ENCODE data around the gene LCOR.

Gene LCOR

GRCh38 chr10:96896884-96897589 is 64.9 kb downstream of the LCOR start:
- Histone ChIP-seq H2AK5ac (ENCODE audit: low read length, severe bottlenecking) (no peak overlapping the region), H3K9ac (ENCODE audit: low read length) (no peak overlapping the region), H3K9me3 (ENCODE audit: control insufficient read depth, low read length) (peaks cover 7% of the 10 kb centered on the region), H3K27ac (ENCODE audit: low read length, poor library complexity, severe bottlenecking) (no peak overlapping the region), H3K4me1 (ENCODE audit: control insufficient read depth, insufficient read depth, low read depth, low read length) (peaks cover 1% of the 10 kb centered on the region), H3K79me1 (replicated peaks; ENCODE audit: low read length, poor library complexity, severe bottlenecking) (peaks cover 14% of the 10 kb centered on the region), H3K14ac (ENCODE audit: low read length in 2 of 2) (no peak overlapping the region), H2AFZ (ENCODE audit: low read depth, low read length) (no peak overlapping the region), H3K36me3 (ENCODE audit: control insufficient read depth in 1 of 2, insufficient read depth in 2 of 2, low read depth in 1 of 2, low read length in 2 of 2) (peaks cover 2 to 4% of the 10 kb centered on the region in 2 experiments), H2BK5ac (ENCODE audit: low read depth, low read length, poor library complexity, severe bottlenecking) (no peak overlapping the region), H3K4ac (ENCODE audit: low read depth in 1 of 2, low read length in 2 of 2) (no peak overlapping the region), H4K91ac (ENCODE audit: low read length) (no peak overlapping the region), H3K4me2 (ENCODE audit: low read length, poor library complexity, severe bottlenecking) (no peak overlapping the region), H3K4me3 (ENCODE audit: insufficient read depth in 1 of 2, low read depth in 1 of 2, low read length in 2 of 2) (no peak overlapping the region), H3K18ac (ENCODE audit: low read depth in 1 of 2, low read length in 2 of 2) (no peak overlapping the region), H2BK12ac (ENCODE audit: low read length in 2 of 2) (no peak overlapping the region), H2BK15ac (ENCODE audit: low read depth, poor library complexity, severe bottlenecking) (no peak overlapping the region), H3K23ac (ENCODE audit: low read length in 2 of 2) (no peak overlapping the region), H2BK120ac (ENCODE audit: low read depth, low read length) (no peak overlapping the region), H4K8ac (ENCODE audit: low read length) (no peak overlapping the region), H3K27me3 (ENCODE audit: control insufficient read depth in 1 of 2, insufficient read depth in 1 of 2, low read length in 2 of 2) (no peaks in the 10 kb centered on the region)
- WGBS: no CpG with 5 or more reads among the region's 1 CpG
- DNase-seq: peak; percentile 15

GRCh38 chr10:96902117-96902516 is 70.0 kb downstream of the LCOR start:
- no peak overlapping the region for H3K23ac ChIP-seq (ENCODE audit: low read length in 2 of 2)
- H3K14ac ChIP-seq (ENCODE audit: low read length in 2 of 2): no peak overlapping the region
- no peak overlapping the region for H4K91ac ChIP-seq (ENCODE audit: low read length)
- no peak overlapping the region for H3K4ac ChIP-seq (ENCODE audit: low read depth in 1 of 2, low read length in 2 of 2)
- DNase-seq: no peak
- WGBS: 93% methylated on average over 1 of the region's 1 CpG
- H4K8ac ChIP-seq (ENCODE audit: low read length): no peak overlapping the region
- H2BK120ac ChIP-seq (ENCODE audit: low read depth, low read length): no peak overlapping the region
- no peak overlapping the region for H2BK5ac ChIP-seq (ENCODE audit: low read depth, low read length, poor library complexity, severe bottlenecking)
- no peak overlapping the region for H2BK15ac ChIP-seq (ENCODE audit: low read depth, poor library complexity, severe bottlenecking)
- no peak overlapping the region for H2AK5ac ChIP-seq (ENCODE audit: low read length, severe bottlenecking)
- no peaks in the 10 kb centered on the region for H3K9me3 ChIP-seq (ENCODE audit: control insufficient read depth, low read length)
- peaks cover 8% of the 10 kb centered on the region for H3K79me1 ChIP-seq (replicated peaks; ENCODE audit: low read length, poor library complexity, severe bottlenecking)
- no peak overlapping the region for H2BK12ac ChIP-seq (ENCODE audit: low read length in 2 of 2)
- no peak overlapping the region for H3K9ac ChIP-seq (ENCODE audit: low read length)
- no peak overlapping the region for H3K4me3 ChIP-seq (ENCODE audit: insufficient read depth in 1 of 2, low read depth in 1 of 2, low read length in 2 of 2)
- peaks cover 1% of the 10 kb centered on the region for H3K4me1 ChIP-seq (ENCODE audit: control insufficient read depth, insufficient read depth, low read depth, low read length)
- H3K27ac ChIP-seq (ENCODE audit: low read length, poor library complexity, severe bottlenecking): no peak overlapping the region
- no peak overlapping the region for H3K4me2 ChIP-seq (ENCODE audit: low read length, poor library complexity, severe bottlenecking)
- no peak overlapping the region for H3K18ac ChIP-seq (ENCODE audit: low read depth in 1 of 2, low read length in 2 of 2)
- no peak overlapping the region for H2AFZ ChIP-seq (ENCODE audit: low read depth, low read length)
- no peaks in the 10 kb centered on the region for H3K27me3 ChIP-seq (ENCODE audit: control insufficient read depth in 1 of 2, insufficient read depth in 1 of 2, low read length in 2 of 2)
- no peaks in the 10 kb centered on the region for H3K36me3 ChIP-seq (ENCODE audit: control insufficient read depth in 1 of 2, insufficient read depth in 2 of 2, low read depth in 1 of 2, low read length in 2 of 2)

- no peak overlapping the region for H3K4me2 ChIP-seq (ENCODE audit: low read length, poor library complexity, severe bottlenecking)
- no peak overlapping the region for H3K4me3 ChIP-seq (ENCODE audit: insufficient read depth in 1 of 2, low read depth in 1 of 2, low read length in 2 of 2)
- H4K8ac ChIP-seq (ENCODE audit: low read length): no peak overlapping the region
- H3K23ac ChIP-seq (ENCODE audit: low read length in 2 of 2): no peak overlapping the region
- no peaks in the 10 kb centered on the region for H3K27me3 ChIP-seq (ENCODE audit: control insufficient read depth in 1 of 2, insufficient read depth in 1 of 2, low read length in 2 of 2)
- H2BK12ac ChIP-seq (ENCODE audit: low read length in 2 of 2): no peak overlapping the region
- H2AK5ac ChIP-seq (ENCODE audit: low read length, severe bottlenecking): no peak overlapping the region
- 94% methylated on average over 3 of the region's 4 CpGs for WGBS
- no peaks in the 10 kb centered on the region for H3K9me3 ChIP-seq (ENCODE audit: control insufficient read depth, low read length)
- peaks cover 1% of the 10 kb centered on the region for H3K4me1 ChIP-seq (ENCODE audit: control insufficient read depth, insufficient read depth, low read depth, low read length)
- no peaks in the 10 kb centered on the region for H3K36me3 ChIP-seq (ENCODE audit: control insufficient read depth in 1 of 2, insufficient read depth in 2 of 2, low read depth in 1 of 2, low read length in 2 of 2)
- DNase-seq: no peak
- H2BK15ac ChIP-seq (ENCODE audit: low read depth, poor library complexity, severe bottlenecking): no peak overlapping the region
- peaks cover 8% of the 10 kb centered on the region for H3K79me1 ChIP-seq (replicated peaks; ENCODE audit: low read length, poor library complexity, severe bottlenecking)
- H3K27ac ChIP-seq (ENCODE audit: low read length, poor library complexity, severe bottlenecking): no peak overlapping the region
- no peak overlapping the region for H4K91ac ChIP-seq (ENCODE audit: low read length)
- no peak overlapping the region for H2AFZ ChIP-seq (ENCODE audit: low read depth, low read length)
- H3K4ac ChIP-seq (ENCODE audit: low read depth in 1 of 2, low read length in 2 of 2): no peak overlapping the region
- H2BK120ac ChIP-seq (ENCODE audit: low read depth, low read length): no peak overlapping the region
- H3K9ac ChIP-seq (ENCODE audit: low read length): no peak overlapping the region
- H3K14ac ChIP-seq (ENCODE audit: low read length in 2 of 2): no peak overlapping the region
- H2BK5ac ChIP-seq (ENCODE audit: low read depth, low read length, poor library complexity, severe bottlenecking): no peak overlapping the region
- H3K18ac ChIP-seq (ENCODE audit: low read depth in 1 of 2, low read length in 2 of 2): no peak overlapping the region
Observed at GRCh38 chr10:96902731-96903358, 70.7 kb downstream of the LCOR start.

- Histone ChIP-seq H3K9me3 (ENCODE audit: control insufficient read depth, low read length) (no peaks in the 10 kb centered on the region), H2BK12ac (ENCODE audit: low read length in 2 of 2) (no peak overlapping the region), H3K27ac (ENCODE audit: low read length, poor library complexity, severe bottlenecking) (no peak overlapping the region), H2AFZ (ENCODE audit: low read depth, low read length) (no peak overlapping the region), H3K9ac (ENCODE audit: low read length) (no peak overlapping the region), H3K4me2 (ENCODE audit: low read length, poor library complexity, severe bottlenecking) (no peak overlapping the region), H2BK120ac (ENCODE audit: low read depth, low read length) (no peak overlapping the region), H3K18ac (ENCODE audit: low read depth in 1 of 2, low read length in 2 of 2) (no peak overlapping the region), H3K36me3 (ENCODE audit: control insufficient read depth in 1 of 2, insufficient read depth in 2 of 2, low read depth in 1 of 2, low read length in 2 of 2) (peaks cover 0 to 7% of the 10 kb centered on the region in 2 experiments), H3K4me3 (ENCODE audit: insufficient read depth in 1 of 2, low read depth in 1 of 2, low read length in 2 of 2) (no peak overlapping the region), H2AK5ac (ENCODE audit: low read length, severe bottlenecking) (no peak overlapping the region), H2BK15ac (ENCODE audit: low read depth, poor library complexity, severe bottlenecking) (no peak overlapping the region), H4K91ac (ENCODE audit: low read length) (no peak overlapping the region), H3K4ac (ENCODE audit: low read depth in 1 of 2, low read length in 2 of 2) (no peak overlapping the region), H3K27me3 (ENCODE audit: control insufficient read depth in 1 of 2, insufficient read depth in 1 of 2, low read length in 2 of 2) (no peaks in the 10 kb centered on the region), H3K23ac (ENCODE audit: low read length in 2 of 2) (no peak overlapping the region), H2BK5ac (ENCODE audit: low read depth, low read length, poor library complexity, severe bottlenecking) (no peak overlapping the region), H3K14ac (ENCODE audit: low read length in 2 of 2) (no peak overlapping the region), H4K8ac (ENCODE audit: low read length) (no peak overlapping the region), H3K4me1 (ENCODE audit: control insufficient read depth, insufficient read depth, low read depth, low read length) (peaks cover 1% of the 10 kb centered on the region), H3K79me1 (replicated peaks; ENCODE audit: low read length, poor library complexity, severe bottlenecking) (peaks cover 8% of the 10 kb centered on the region)
- 100% methylated on average over 2 of the region's 4 CpGs for WGBS
- no peak for DNase-seq
Observed at GRCh38 chr10:96904648-96905047, 72.5 kb downstream of the LCOR start.
